ENCODE data around the gene PRG2.

The PRG2 gene

GRCh38 chr11:57395905-57396623 lies 5.6 kb upstream of the PRG2 start:
- no peak for FAIRE-seq

- no peak for FAIRE-seq
These were observed 3.9 kb upstream of the PRG2 start for GRCh38 chr11:57394203-57394965.

GRCh38 chr11:57392763-57393105 lies 2.3 kb upstream of the PRG2 start:
- no peak for FAIRE-seq

- no peak for FAIRE-seq
These were observed 1.8 kb upstream of the PRG2 start for GRCh38 chr11:57392066-57392762.

- no peak for FAIRE-seq
These were observed 1.1 kb upstream of the PRG2 start for GRCh38 chr11:57391539-57391938.

DNA sequence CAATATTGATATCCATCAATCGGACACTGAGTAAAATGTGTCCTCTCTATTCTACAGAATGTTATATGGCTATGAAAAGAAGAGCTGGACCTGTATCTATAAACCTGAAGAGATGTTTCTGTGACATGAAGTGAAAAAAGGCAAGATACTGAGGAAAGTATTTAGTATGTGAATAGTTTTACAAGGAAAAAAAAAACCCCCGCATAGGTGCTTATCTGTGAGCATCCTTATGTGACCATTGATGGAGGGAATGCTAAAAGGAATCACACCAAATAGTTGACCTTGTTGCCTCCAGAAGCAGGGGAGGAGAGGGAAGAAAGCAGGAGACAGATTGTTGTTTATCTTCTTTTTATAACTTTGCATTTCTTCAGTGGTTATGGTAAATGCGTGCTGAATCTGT lies 661 bp upstream of the PRG2 start:
- no peak for FAIRE-seq

DNA sequence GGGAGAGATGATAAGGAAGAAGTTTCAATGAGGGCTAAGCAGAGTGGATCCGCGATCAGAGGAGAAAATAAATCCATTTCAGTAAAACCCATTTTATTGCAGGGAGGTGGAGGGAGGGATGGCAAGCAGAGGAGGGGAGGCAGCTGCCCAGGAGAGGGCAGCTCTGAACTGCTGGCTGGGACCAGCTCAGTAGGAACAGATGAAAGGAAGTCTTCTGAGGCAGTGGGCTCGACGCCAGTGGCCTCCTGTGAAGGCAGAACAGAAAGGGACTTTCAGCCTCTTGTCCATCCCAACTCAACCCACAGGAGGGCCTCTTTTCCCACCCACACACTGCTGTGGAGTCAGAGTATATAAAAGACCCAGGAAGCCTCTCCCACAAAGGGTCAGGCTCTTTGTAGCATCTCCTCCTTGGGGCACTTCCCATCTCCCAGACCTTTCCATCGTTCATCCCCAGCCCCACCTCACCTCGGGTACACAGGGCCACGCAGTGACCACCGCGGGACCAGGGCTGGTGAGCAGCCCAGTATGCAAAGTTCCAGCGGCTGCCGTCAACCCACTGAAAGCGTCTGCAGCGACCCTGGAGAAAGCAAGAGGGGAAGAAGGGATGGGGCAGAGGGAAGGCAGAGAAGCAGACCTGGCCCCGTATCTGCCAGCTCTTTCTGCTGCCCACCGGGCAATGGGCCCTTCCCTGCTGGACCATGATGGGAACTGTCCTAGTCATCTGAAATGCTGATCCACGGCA lies 3.0 kb downstream of the PRG2 start:
- no peak for FAIRE-seq

GRCh38 chr11:57386178-57386940 lies 4.1 kb downstream of the PRG2 start:
- FAIRE-seq: no peak

- no peak for FAIRE-seq
These were observed 9.5 kb downstream of the PRG2 start, which contains the start of gene PRG3 for GRCh38 chr11:57380975-57381374. Gene PRG3, minus strand, starts transcription at chr11:57381150. Its CDS starts 442 bp downstream, at chr11:57380708.

- no peak for FAIRE-seq
These were observed 10.7 kb downstream of the PRG2 start for GRCh38 chr11:57379732-57380131.

GRCh38 chr11:57378186-57378585 lies 12.3 kb downstream of the PRG2 start:
- FAIRE-seq: no peak

DNA sequence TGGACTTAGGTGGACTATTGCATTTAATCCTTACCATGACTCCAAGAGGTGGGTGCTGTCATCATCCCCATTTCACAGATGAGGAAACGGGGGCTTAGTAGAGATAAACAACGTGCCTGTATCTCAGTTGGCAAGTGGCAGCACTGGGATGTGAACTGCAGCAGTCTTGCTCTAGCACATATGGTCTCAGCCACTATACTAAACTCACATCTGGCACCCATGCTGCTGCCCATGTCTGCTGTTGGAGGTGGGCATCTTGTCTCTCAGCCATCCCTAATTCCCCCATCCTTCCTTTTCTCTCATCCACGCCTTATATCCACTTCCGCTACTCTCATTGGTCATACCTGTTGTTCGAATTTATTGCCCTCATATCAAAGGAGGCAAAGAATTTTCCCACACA lies 13.3 kb downstream of the PRG2 start:
- no peak for FAIRE-seq

DNA sequence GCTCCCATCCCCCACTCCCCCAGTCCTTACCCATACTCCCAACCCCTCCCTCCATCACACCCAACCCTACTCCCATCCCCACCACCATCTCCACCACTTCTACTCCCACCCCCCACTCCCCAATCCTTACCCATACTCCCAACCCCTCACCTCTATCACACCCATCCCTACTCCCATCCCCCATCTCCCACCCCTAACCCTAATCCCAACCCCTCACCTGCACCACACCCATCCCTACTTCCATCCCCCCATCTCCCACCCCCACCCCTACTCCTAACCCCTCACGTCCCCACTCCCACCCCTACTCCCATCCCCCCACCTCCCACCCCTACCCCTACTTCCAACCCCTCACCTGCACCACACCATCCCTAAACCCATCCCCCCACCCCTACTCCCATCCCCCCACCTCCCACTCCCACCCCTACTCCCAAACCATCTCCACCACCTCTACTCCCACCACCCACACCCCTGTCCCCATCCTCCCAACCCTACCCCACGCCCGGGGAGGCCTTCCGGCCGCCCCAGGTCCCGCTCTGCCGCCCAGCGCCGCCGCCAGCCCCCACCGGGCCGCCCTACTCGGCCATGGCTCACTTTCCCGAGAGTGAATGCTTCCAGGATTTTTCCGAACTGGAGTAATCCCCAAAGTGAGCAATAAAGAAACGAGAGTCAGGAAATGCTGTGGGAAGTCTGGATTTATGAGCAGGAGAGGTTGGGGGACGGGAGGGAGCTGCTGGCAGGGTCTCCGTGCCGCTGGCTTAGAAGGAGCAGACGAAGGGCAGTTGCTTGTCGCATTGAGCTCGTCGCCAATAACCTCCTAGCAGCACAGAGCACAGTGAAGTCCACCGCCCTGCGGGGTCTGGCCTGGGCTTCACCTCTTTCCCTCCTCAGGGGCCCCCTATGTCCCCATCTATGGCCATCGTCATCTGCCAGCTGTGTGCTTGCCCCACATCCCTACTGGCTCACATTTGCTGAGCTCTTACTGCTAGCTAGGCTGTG lies 14.1 kb downstream of the PRG2 start:
- FAIRE-seq: no peak

GRCh38 chr11:57375490-57375889 lies 15.0 kb downstream of the PRG2 start:
- FAIRE-seq: no peak

GRCh38 chr11:57374966-57375365 lies 15.5 kb downstream of the PRG2 start:
- FAIRE-seq: no peak

GRCh38 chr11:57373146-57373545 lies 17.3 kb downstream of the PRG2 start:
- FAIRE-seq: no peak

DNA sequence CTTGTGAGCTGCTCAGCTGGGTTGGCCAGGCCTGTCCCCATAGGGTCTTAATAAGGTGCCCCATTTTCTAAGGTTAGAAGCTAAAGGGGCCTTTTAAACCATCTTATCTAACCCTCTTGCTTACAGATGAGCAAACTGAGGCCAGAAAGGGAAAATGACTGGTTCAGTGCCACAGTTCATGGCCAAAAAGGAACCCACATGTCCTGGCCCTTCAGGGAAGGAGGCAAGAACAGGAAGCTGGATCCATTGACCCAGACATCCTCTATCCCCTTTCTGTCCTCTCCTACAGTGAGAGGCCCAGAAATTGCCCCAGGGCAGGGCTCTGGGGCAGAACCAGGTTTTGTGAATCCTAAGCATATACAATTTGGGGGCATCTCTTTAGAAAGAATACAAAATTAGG lies 19.5 kb downstream of the PRG2 start:
- FAIRE-seq: no peak

DNA sequence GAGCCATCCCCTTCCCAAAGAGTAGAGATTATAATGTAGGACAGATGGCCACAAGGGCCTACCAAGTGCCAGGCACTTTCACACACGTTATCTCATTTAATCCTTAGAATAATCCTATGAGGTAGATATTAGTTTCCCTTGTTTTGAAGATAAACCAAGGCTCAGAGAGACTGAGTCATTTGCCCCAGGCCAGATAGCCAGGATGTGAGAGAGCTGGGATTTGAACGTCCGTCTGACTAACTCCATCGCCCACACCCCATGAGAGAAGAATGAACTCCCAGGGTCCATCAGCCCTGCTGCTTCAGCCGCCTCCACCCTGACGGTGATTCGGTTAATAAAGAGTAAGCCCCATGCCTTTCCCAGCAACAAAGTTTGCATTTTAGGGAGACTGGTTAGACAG lies 20.2 kb downstream of the PRG2 start:
- no peak for FAIRE-seq

DNA sequence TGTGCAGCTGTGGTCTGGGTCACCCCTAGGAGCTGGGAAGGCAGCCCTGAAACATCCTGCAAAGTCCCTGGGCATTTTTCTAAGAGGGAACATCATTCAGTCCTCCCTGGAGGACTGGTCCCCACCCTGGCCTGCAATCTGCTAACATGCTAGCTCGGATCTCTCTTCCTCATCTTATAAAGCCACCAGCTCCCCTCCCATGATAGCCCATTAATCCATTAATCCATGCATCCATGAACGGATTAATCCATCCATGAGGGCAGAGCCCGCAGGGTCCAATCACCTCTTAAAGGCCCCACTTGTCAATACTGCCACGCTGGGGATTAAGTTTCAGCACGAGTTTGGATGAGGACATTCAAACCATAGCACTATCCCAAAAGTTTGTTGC lies 21.6 kb downstream of the PRG2 start:
- no peak for FAIRE-seq

DNA sequence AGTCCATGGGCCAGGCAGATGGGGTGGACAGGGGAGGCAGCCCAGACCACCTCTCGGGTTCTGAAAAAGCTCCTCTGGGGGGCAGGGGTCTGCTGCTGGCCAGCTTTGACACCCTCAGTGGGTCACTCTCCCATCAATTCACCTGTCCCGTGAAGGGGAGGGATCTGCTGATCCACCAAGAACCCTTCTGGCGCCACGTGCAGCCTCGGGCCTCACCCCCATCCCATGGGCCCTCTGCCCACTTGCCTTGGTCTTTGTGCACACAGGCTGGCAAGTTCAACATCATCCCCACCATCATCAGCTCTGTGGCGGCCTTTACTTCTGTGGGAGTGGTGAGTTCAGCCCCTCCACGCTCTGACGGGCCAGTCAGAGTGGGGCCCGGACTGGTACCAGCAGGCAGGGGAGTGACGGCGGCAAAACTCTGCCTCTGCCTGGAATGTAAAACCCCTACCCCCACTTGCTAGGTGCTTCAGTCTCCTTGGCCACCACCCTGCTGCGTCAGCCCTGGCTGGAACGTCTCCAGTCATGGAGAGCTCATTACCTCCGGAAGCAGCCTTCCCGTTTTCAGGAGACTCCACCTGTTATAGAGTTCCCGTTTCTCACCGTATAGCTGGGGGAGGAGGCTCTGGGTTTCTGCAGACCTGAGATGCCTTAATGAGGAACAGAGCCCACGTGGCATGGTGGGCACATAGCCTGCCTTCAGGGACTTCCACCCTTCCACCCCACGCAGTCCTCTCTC lies 22.2 kb downstream of the PRG2 start:
- no peak for FAIRE-seq

All from colon (tissue), 2 donors.